Fibroblast of the aortic adventitia (primary cell): Measurements from ENCODE around the gene PRDX2. TPM values are rescaled to one million over a fixed set of nuclear protein-coding genes. Genes with fewer than 3 reads are reported as not detected.

ENCODE experiments used
- DNase-seq: peaks from one replicate; pipeline ENCODE4 v3.0.0-alpha.2; 2010; ENCODE audit warnings: low read depth
- H3K4me3 ChIP-seq: 2 replicates; pipeline ENCODE4 v1.5.1; 2011; ENCODE audit warnings: low read depth, mild to moderate bottlenecking, control low read depth, low read length, moderate library complexity
- CTCF ChIP-seq: IDR thresholded peaks from 2 replicates; pipeline ENCODE4 v1.5.1; 2011; ENCODE audit warnings: mild to moderate bottlenecking, low read length, control low read depth, inconsistent platforms; ENCODE audit not compliant: insufficient read depth
- total RNA-seq: library from RNA; depleted of rRNA; stranded (reverse); fragments of >200 nt; gene quantifications from 2 replicates; pipeline ENCODE4 v1.2.3, GENCODE V29; 2012; ENCODE audit warnings: low replicate concordance

Gene PRDX2
- total RNA-seq, 1 donor = 163 TPM

- H3K4me3 ChIP-seq = peak overlapping the region; percentile 45
- DNase-seq = peak; percentile 22
- no peak for TF ChIP-seq CTCF
Measured at GRCh38 chr19:12841094-12841493, 39.5 kb upstream of the PRDX2 start.

GRCh38 chr19:12840091-12841079, 38.8 kb upstream of the PRDX2 start:
- peak overlapping the region; percentile 45 for H3K4me3 ChIP-seq
- no peak for TF ChIP-seq CTCF

GRCh38 chr19:12838886-12839756, 37.5 kb upstream of the PRDX2 start:
- no peak overlapping the region for H3K4me3 ChIP-seq
- TF ChIP-seq CTCF = no peak
- DNase-seq = no peak

More at GRCh38 chr19:12840091-12841079, 38.8 kb upstream of the PRDX2 start:
- DNase-seq = peak; percentile 50

GRCh38 chr19:12838182-12838885, 36.7 kb upstream of the PRDX2 start, which contains the start of gene MAST1:
Gene MAST1 (plus strand): TSS chr19:12838515. CDS start chr19:12838573, 58 bp downstream.
- DNase-seq = no peak
- peak within 1 kb of the TSS; percentile 25 for H3K4me3 ChIP-seq
- TF ChIP-seq CTCF = peak; percentile 34

- TF ChIP-seq CTCF = no peak
- no peak overlapping the region for H3K4me3 ChIP-seq
- DNase-seq = no peak
Measured at GRCh38 chr19:12837225-12837624, 35.6 kb upstream of the PRDX2 start.

GRCh38 chr19:12836529-12836863, 34.9 kb upstream of the PRDX2 start:
- no peak overlapping the region for H3K4me3 ChIP-seq
- TF ChIP-seq CTCF = no peak
- DNase-seq = no peak
